Measurements from ENCODE around the gene AGL. TPM values are rescaled to one million over a fixed set of nuclear protein-coding genes. Genes with fewer than 3 reads are reported as not detected.

The AGL gene
- total and polyA plus RNA-seq, 2 experiments from 2014 or later, result 13.4 to 22.9 TPM

- DNase-seq (ENCODE audit: low spot score), result no peak
Measured at GRCh38 chr1:99811075-99811474, 39.1 kb upstream of the AGL start.

GRCh38 chr1:99811747-99812146 lies 38.4 kb upstream of the AGL start:
- no peak overlapping the region for H3K4me3 ChIP-seq
- H3K27ac Mint-ChIP-seq, result no peak overlapping the region
- peaks cover 7% of the 10 kb centered on the region for H3K4me1 Mint-ChIP-seq
- H3F3A ChIP-seq (replicated peaks; ENCODE audit: low read depth), result no peaks in the 10 kb centered on the region
- no peaks in the 10 kb centered on the region for H3K36me3 ChIP-seq (ENCODE audit: insufficient read depth)
- no peaks in the 10 kb centered on the region for H3K4me1 ChIP-seq (ENCODE audit: insufficient read depth)
- no peaks in the 10 kb centered on the region for H4K20me1 ChIP-seq (replicated peaks; ENCODE audit: insufficient read depth)
- no peak overlapping the region for H3K4me2 ChIP-seq
- no peaks in the 10 kb centered on the region for H3K9me3 Mint-ChIP-seq
- H2AFZ ChIP-seq, result no peak overlapping the region
- ATAC-seq (no peak), DNase-seq (ENCODE audit: low spot score) (no peak)
- no peaks in the 10 kb centered on the region for H3K79me2 ChIP-seq (replicated peaks; ENCODE audit: insufficient read depth)
- no peaks in the 10 kb centered on the region for H3K27me3 Mint-ChIP-seq (ENCODE audit: insufficient read depth, low read depth, poor library complexity)
- H3K4me3 Mint-ChIP-seq, result no peak overlapping the region
- no peaks in the 10 kb centered on the region for H3K9me2 ChIP-seq (ENCODE audit: insufficient read depth)
- H3K36me3 Mint-ChIP-seq (ENCODE audit: low read depth), result no peaks in the 10 kb centered on the region
- no peak overlapping the region for H3K27ac ChIP-seq (ENCODE audit: low read depth)
- no peaks in the 10 kb centered on the region for H3K27me3 ChIP-seq (ENCODE audit: insufficient read depth)
- no peak for TF ChIP-seq POLR2AphosphoS5 (IDR thresholded peaks at IDR 0.05; ENCODE audit: low read depth)
- no peak for TF ChIP-seq NANOG (IDR thresholded peaks at IDR 0.05; ENCODE audit: borderline replicate concordance)
- TF ChIP-seq ETS1 (IDR thresholded peaks at IDR 0.05), result no peak
- TF ChIP-seq STAT1 (IDR thresholded peaks at IDR 0.05; ENCODE audit: unreplicated experiment), result no peak
- no peak for TF ChIP-seq JUNB (IDR thresholded peaks at IDR 0.05; ENCODE audit: unreplicated experiment)
- no peak for TF ChIP-seq EZH2 (IDR thresholded peaks at IDR 0.05; ENCODE audit: low read depth, unreplicated experiment)
- no peak for TF ChIP-seq ZNF462 (CRISPR knock-in tag; IDR thresholded peaks at IDR 0.05)

More at GRCh38 chr1:99811075-99811474, 39.1 kb upstream of the AGL start:
- H3K4me2 ChIP-seq, result no peak overlapping the region
- no peaks in the 10 kb centered on the region for H3F3A ChIP-seq (replicated peaks; ENCODE audit: low read depth)
- no peak overlapping the region for H2AFZ ChIP-seq
- Mint-ChIP-seq H3K4me1 (peaks cover 7% of the 10 kb centered on the region), H3K27ac (no peak overlapping the region; the same call in 1 of the 2 replicates), H3K36me3 (ENCODE audit: low read depth) (no peaks in the 10 kb centered on the region), H3K27me3 (ENCODE audit: insufficient read depth, low read depth, poor library complexity) (no peaks in the 10 kb centered on the region), H3K4me3 (no peak overlapping the region), H3K9me3 (no peaks in the 10 kb centered on the region)
- TF ChIP-seq REST (IDR thresholded peaks at IDR 0.05; ENCODE audit: unreplicated experiment) (no peak), CREB1 (CRISPR knock-in tag; IDR thresholded peaks at IDR 0.05; ENCODE audit: low read depth) (no peak)
- H3K36me3 ChIP-seq (ENCODE audit: insufficient read depth), result no peaks in the 10 kb centered on the region
- ATAC-seq, result no peak
- H3K79me2 ChIP-seq (replicated peaks; ENCODE audit: insufficient read depth), result no peaks in the 10 kb centered on the region
- no peaks in the 10 kb centered on the region for H4K20me1 ChIP-seq (replicated peaks; ENCODE audit: insufficient read depth)
- no peaks in the 10 kb centered on the region for H3K27me3 ChIP-seq (ENCODE audit: insufficient read depth)
- H3K4me1 ChIP-seq (ENCODE audit: insufficient read depth), result no peaks in the 10 kb centered on the region
- H3K27ac ChIP-seq (ENCODE audit: low read depth), result no peak overlapping the region
- no peaks in the 10 kb centered on the region for H3K9me2 ChIP-seq (ENCODE audit: insufficient read depth)
- no peak overlapping the region for H3K4me3 ChIP-seq

Measured in GM23338 (cell line).